HG02938 (cell line): Measurements from ENCODE around the gene ZNF680.
"Not testable (repeated sequence)": the region's sequence is repeated elsewhere in the genome, so short reads cannot be mapped to it uniquely, and the experiment has no call there.

ENCODE experiments used
- ATAC-seq: cut with Tn5 transposase; IDR thresholded peaks from one replicate; pipeline ENCODE4 v1.9.1; 2021; ENCODE audit warnings: mild to moderate bottlenecking, moderate library complexity; ENCODE audit not compliant: unreplicated experiment

Gene ZNF680

DNA sequence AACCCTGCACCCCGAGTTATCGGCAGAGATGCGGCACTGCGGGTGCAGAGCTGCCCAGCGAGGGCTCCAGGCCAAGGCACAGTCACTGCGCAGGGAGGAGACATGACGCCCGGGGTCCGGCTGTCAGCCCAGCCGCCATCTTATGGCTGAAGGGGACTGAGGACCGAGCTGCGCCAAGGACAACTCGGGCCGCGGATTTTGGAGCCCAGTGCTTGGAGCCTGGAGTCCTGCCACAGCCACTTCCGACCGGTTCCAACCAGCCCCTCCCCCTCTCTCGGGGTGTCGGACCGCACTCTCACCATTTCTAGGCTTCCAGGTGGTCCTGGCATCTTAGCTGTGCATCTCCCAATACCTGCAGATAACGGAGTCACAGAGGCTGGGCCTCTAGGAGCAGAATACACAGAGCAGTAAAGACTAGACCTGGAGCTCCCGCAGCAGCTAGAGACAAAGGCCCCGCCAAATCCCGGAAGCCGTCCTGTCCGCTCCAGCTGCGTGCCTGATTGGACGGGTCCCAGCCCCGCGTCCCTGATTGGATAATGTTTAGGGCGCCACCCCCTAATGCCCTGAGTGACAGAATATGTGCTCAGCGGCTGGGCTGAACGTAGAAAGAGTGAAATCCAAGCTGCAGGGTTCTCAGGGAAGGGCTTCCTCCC, at the start of gene ZNF680:
ZNF680 (minus strand) TSS at position 446 of the 653 bp plus-strand sequence; CDS start at position 329, 117 bp downstream.
- peak; percentile 98 for ATAC-seq

GRCh38 chr7:64612452-64612851, 49.6 kb upstream of the ZNF680 start:
- no peak for ATAC-seq

DNA sequence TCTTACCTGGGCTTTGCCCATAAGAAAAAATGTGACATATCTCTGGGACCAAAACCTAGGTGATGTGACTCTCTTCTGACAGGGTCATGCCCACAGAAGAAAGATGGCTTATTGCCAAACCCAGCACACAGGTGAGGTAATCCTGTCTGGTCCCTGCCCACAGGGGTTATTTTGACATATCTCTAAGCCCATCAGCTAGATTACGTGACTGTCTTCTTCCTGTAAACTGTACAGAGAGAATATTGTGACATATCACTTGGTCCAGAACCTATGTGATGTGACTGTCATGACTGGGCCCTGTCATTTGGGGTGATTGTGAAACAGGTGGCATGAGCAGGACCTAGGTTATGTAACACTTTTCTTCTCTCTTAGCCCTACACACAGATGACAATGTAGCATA, 48.8 kb upstream of the ZNF680 start:
- ATAC-seq, result no peak

GRCh38 chr7:64610997-64611396, 48.1 kb upstream of the ZNF680 start:
- ATAC-seq, result no peak

DNA sequence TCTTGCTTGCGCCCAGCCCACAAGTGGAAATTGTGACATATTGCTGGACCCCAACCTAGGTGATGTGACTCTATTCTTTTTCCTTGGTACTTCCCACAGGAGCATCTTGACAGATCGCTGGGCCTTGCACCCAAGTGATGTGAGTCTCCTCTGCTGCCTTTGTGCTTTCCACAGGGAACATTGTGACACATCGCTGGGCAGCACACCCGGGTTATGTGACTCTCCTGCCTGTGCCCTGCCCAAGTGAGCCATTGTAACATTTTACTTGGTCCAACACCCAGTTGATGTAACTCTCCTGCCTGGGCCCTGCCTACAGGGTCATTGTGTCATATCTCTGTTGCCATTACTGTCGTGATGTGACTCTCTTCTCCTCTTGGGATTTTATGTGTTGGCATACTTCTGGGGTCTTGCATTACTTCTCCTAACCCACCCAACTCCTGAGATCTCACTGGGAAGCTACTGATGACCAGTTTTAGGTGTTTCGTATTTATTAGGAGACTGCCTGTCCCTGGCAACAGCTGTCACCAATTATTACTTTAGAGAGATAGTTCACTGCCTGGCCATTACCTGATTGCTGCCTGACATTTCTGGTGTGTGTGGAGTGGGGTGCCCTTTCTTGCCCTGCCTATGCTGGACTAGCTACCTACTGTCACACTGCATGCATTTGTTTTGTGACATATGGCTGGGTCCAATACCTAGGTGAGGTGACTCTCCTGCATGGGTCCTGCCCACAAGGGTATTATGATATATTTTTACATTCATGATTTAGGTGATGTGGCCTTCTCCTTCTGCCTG, 45.4 kb upstream of the ZNF680 start:
- ATAC-seq, result no peak

DNA sequence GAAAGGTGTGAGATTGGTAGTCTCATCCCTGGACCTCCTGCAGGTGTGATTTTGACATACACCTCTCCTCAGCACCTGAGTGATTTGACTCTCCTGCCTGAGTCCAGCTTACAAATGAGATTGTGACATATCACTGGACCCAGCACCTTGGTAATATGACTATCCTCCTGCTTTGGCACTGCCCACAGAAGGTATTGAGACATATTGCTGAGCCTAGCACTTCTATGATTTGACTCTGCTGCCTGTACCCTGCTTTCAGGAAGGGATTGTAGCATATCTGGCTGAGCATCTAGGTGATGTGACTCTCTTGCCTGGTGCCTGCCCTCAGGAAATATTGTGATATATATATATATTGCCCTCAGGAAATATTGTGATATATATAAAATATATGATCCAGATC, 43.5 kb upstream of the ZNF680 start:
- no peak for ATAC-seq

GRCh38 chr7:64603271-64603670, 40.4 kb upstream of the ZNF680 start:
- ATAC-seq, result no peak

DNA sequence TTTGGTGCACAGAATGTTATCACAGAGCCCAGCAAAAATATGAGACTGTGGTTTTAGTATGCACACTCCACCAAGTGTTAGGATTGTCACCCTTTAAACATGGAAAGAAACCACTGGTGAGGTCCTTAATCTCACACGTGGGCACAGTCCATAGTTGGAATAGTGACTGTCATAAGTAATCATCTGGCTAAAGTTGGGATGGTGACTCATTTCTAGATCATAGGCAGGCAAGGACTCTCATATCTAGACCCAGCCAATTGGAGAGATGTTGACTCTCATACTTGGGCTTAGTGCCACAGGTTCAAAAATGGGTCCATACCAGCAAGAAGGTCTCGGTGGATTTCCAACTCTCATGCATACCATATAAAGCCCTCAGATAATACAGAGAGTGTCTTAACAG, 39.6 kb upstream of the ZNF680 start:
- no peak for ATAC-seq

DNA sequence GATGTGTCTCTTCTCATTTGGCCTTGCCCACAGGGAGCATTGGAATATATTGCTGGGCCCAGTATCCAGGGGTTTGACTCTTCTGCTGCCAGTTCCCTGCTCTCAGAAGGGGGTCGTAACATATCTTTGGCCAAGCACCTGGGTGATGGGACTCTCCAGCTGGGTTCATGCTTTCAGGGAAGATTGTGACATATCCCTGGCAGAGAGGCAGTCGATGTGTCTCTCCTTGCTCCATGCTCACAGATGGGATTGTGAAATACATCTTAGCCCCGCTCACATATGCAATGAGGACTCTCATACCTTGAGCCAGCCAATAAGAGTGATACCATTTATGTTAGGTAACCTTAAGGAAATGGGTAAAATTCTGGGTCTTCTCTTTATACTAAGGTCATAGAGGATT, 39.2 kb upstream of the ZNF680 start:
- ATAC-seq, result no peak

- ATAC-seq, result no peak
These were observed 36.5 kb upstream of the ZNF680 start for GRCh38 chr7:64599359-64599758.

DNA sequence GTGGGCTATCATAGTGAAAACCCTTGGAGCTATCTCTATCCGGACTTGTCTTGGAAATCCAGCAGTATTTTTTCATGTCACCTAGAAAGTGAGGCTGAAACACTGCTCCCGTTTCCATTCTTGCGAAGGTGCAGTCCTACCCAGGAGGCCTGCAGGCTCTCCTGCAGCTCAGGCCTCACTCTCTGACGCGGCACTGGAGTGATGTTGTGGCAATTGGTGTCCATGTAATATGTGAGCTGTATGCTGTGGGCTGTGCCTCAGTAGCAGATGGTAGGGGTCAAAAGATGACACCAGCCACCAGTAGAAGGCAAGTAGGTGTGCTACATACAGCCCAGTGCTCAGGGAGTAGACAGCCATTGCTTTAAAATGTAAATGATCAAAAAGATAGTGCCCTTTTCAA, 28.1 kb upstream of the ZNF680 start:
- no peak for ATAC-seq

GRCh38 chr7:64581926-64582894, 19.3 kb upstream of the ZNF680 start:
- ATAC-seq, result no peak

GRCh38 chr7:64581391-64581790, 18.5 kb upstream of the ZNF680 start:
- no peak for ATAC-seq

DNA sequence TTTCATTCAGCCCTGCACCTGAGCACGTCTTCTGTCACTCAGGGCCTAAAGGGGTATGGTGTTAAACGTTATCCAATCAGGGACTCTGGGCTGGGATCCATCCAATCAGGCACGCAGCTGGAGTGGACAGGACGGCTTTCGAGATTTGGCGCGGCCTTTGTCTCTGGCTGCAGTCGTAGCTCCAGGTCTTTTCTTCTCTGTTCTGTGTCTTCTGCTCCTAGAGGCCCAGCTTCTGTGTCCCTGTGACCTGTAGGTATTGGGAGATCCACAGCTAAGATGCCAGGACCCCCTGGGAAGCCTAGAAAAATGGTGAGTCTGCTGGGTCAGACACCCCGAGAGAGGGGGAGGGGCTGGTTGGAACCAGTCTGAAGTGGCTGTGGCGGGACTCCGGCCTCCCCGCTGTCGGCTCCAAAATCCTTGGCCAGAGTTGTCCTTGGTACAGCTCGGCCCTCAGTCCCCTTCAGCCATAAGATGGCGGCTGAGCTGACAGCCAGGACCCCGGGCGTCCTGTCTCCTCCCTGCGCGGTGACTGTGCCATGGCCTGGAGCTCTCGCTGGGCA, 11.7 kb upstream of the ZNF680 start:
- ATAC-seq, result no peak

DNA sequence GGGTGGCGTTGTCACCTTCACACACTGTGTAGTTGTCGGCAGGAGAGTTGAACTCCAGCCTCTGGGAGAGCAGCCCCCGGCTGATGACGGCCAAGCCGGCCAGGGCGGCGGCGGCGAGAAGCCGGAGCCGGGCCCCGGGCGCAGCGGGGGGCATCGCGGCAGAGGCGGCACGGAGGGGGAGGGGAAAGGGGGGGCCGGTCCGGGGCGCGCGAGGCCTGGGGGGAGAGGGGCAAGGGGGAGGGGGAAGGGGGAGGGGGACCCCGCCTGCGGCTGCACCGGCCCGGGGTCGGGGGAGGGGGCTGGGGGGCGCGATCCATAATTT, 7.4 kb upstream of the ZNF680 start:
- not testable (repeated sequence) for ATAC-seq

GRCh38 chr7:64569372-64570283, 6.8 kb upstream of the ZNF680 start:
- not testable (repeated sequence) for ATAC-seq

DNA sequence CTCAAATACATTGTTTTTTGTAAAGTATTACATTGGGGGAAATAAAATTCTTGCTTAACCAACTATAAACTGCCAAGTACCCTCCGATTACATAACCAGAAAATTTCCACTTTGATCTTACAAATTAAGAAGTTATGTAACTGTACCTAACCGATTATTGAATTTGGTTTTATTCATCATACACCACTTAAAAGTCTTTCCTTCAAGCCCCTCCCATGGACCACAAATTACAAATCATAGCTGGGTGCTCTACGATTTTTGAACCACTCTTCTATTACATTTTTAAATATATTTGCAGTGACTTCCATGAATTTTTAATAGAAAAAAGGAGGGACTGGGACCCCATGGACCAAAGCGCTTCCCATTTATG, 630 bp downstream of the ZNF680 start:
- ATAC-seq, result no peak

DNA sequence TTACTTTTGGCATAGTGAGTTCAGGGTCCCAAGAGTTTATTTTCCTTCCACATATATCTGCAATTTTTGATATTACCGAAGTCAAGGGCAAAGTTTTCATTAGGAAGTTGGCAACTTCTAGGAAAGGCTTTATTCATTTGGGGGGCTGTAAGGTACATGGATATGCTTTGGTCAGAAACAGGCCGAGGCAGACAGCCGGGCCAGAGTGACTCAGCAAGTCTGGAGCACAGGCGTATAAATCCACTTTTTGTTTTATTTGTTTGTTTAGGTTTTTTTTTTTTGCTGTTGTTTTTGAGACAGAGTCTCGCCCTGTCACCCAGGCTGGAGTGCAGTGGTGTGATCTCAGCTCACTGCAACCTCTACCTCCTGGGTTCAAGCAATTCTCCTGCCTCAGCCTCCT, 3.7 kb downstream of the ZNF680 start:
- no peak for ATAC-seq

DNA sequence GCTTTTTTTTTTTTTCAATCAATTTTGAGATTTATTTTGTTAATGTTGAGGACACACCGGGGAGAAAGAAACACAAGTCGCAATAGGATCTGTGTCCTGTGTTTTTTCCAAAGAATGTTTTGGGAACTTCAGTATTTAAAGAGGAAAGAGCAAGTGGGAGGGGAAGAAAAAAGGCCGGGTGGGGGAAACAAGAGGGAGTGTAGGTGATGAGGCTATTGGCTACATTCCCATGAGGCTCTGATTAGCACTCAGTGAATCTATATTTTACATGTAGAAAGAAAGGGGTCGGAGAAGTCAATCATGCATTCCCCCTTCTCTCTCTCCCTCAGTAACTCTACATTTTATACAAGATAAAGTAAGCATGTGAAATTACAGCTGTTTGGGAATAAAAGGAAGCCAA, 4.1 kb downstream of the ZNF680 start:
- ATAC-seq, result no peak

- no peak for ATAC-seq
These were observed 4.6 kb downstream of the ZNF680 start for GRCh38 chr7:64558323-64558705.
